Erythroblast (primary cell): ENCODE measurements around the gene EPB41.

Experiments used
- GATA1 ChIP-seq: IDR thresholded peaks from 2 replicates; pipeline ENCODE4 v1.6.1; 2011; ENCODE audit warnings: low read depth, mild to moderate bottlenecking, control low read depth, low read length, moderate library complexity
- POLR2A ChIP-seq: IDR thresholded peaks from 2 replicates; pipeline ENCODE4 v1.6.1; 2011; ENCODE audit warnings: mild to moderate bottlenecking, low read length

GRCh38 chr1:28950006-28950405 is 35.6 kb downstream of the EPB41 start:
- no peak for TF ChIP-seq POLR2A
- no peak for TF ChIP-seq GATA1
